Measurements from ENCODE around the gene SRPK2. TPM values are rescaled to one million over a fixed set of nuclear protein-coding genes. Genes with fewer than 3 reads are reported as not detected.
"Not testable (repeated sequence)": the region's sequence is repeated elsewhere in the genome, so short reads cannot be mapped to it uniquely, and the experiment has no call there.

The SRPK2 gene
- total RNA-seq, 1 experiment from 2014 or later: 58.2 TPM

DNA sequence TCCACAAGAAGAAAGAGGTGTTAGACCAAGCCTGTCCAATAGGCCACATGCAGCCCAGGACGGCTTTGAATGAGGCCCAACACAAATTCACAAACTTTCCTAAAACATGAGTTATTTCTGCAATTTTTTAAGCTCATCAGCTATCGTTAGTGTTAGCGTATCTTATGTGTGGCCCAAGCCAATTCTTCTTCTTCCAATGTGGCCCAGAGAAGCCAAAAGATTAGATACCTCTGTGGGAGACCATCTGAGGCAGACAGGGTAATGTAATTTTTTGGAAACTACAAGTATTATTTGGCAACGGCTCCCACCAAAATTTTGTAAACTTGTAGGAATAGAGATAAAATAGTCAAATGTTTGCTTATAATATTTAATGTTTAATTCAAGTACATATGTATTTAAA, 153.8 kb downstream of the SRPK2 start:
- Histone ChIP-seq H3K36me3 (ENCODE audit: control insufficient read depth, insufficient read depth, low read length) (no peaks in the 10 kb centered on the region), H3K4me3 (ENCODE audit: low read depth in 2 of 2, low read length in 2 of 2) (no peak overlapping the region), H3K27ac (ENCODE audit: low read length) (no peak overlapping the region), H3K9me3 (ENCODE audit: control insufficient read depth, insufficient read depth, low read depth, low read length) (no peaks in the 10 kb centered on the region), H3K4me1 (ENCODE audit: control insufficient read depth, insufficient read depth, low read length) (peaks cover 7% of the 10 kb centered on the region), H3K27me3 (ENCODE audit: control insufficient read depth, insufficient read depth, low read length) (no peaks in the 10 kb centered on the region)
- no peak for DNase-seq (ENCODE audit: low read depth, low spot score)
- intact Hi-C loops (cut with micrococcal nuclease; ENCODE audit: unreplicated experiment) (no loop called here), in situ Hi-C loops (cut with HindIII; ENCODE audit: low pct_unique_long_range_greater_than_20kb, low sequenced_read_pairs) (no loop called here)
- BruUV-seq (replicated peaks): no TSS peak
- no peak for TF ChIP-seq REST (IDR thresholded peaks at IDR 0.05; ENCODE audit: insufficient read depth in 1 of 2, low read depth in 2 of 2, low read length in 1 of 2)
- ATAC-seq: no peak
- ChIA-PET POLR2A (no interaction called here), CTCF (no interaction called here)

DNA sequence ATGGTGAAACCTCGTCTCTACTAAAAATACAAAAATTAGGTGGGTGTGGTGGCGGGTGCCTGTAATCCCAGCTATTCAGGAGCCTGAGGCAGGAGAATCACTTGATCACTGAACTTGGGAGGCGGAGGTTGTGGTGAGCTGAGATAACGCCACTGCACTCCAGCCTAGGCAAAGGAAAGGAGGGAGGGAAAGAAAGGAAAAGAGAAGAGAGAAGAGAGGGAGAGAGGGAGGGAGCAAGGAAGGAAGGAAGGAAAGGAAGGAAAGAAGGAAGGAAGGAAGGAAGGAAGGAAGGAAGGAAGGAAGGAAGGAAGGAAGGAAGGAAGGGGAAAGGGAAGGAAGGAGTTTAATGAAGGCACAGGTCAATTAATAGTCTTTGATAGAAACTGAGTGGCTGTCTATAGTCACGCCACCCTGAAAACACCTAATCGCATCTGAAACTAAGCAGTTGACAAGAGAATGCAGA, 155.9 kb downstream of the SRPK2 start:
- CTCF ChIA-PET; intact Hi-C loops (cut with micrococcal nuclease; ENCODE audit: unreplicated experiment); H3K9me3 ChIP-seq (ENCODE audit: control insufficient read depth, insufficient read depth, low read depth, low read length); BruUV-seq (replicated peaks); DNase-seq (ENCODE audit: low read depth, low spot score); H3K27ac ChIP-seq (ENCODE audit: low read length); H3K36me3 ChIP-seq (ENCODE audit: control insufficient read depth, insufficient read depth, low read length); ATAC-seq; in situ Hi-C loops (cut with HindIII; ENCODE audit: low pct_unique_long_range_greater_than_20kb, low sequenced_read_pairs); H3K4me1 ChIP-seq (ENCODE audit: control insufficient read depth, insufficient read depth, low read length); H3K27me3 ChIP-seq (ENCODE audit: control insufficient read depth, insufficient read depth, low read length); H3K4me3 ChIP-seq (ENCODE audit: low read depth in 2 of 2, low read length in 2 of 2): not testable (repeated sequence)
- POLR2A ChIA-PET: interaction anchor here (0.6 kb wide), 1 partner anchor 8 kb away, joined by 3 read pairs; no protein-coding TSS in a partner anchor

- H3K4me1 ChIP-seq (ENCODE audit: control insufficient read depth, insufficient read depth, low read length): peaks cover 4% of the 10 kb centered on the region; the same call in 1 of the 2 replicates
- DNase-seq (ENCODE audit: low read depth, low spot score): no peak
- ChIA-PET CTCF (no interaction called here), POLR2A (no interaction called here)
- ATAC-seq: no peak
- BruUV-seq (replicated peaks): no TSS peak
- in situ Hi-C loops (cut with HindIII; ENCODE audit: low pct_unique_long_range_greater_than_20kb, low sequenced_read_pairs): no loop called here
- intact Hi-C loops (cut with micrococcal nuclease; ENCODE audit: unreplicated experiment): no loop called here
- no peaks in the 10 kb centered on the region for H3K27me3 ChIP-seq (ENCODE audit: control insufficient read depth, insufficient read depth, low read length)
- H3K4me3 ChIP-seq (ENCODE audit: low read depth in 2 of 2, low read length in 2 of 2): no peak overlapping the region
- no peak overlapping the region for H3K27ac ChIP-seq (ENCODE audit: low read length)
- no peak for TF ChIP-seq POLR2AphosphoS5 (IDR thresholded peaks at IDR 0.05; ENCODE audit: low read depth, low read length)
- H3K9me3 ChIP-seq (ENCODE audit: control insufficient read depth, insufficient read depth, low read depth, low read length): no peaks in the 10 kb centered on the region; the same call in 1 of the 2 replicates
- no peaks in the 10 kb centered on the region for H3K36me3 ChIP-seq (ENCODE audit: control insufficient read depth, insufficient read depth, low read length)
These were observed 158.2 kb downstream of the SRPK2 start for GRCh38 chr7:105230486-105230885.

DNA sequence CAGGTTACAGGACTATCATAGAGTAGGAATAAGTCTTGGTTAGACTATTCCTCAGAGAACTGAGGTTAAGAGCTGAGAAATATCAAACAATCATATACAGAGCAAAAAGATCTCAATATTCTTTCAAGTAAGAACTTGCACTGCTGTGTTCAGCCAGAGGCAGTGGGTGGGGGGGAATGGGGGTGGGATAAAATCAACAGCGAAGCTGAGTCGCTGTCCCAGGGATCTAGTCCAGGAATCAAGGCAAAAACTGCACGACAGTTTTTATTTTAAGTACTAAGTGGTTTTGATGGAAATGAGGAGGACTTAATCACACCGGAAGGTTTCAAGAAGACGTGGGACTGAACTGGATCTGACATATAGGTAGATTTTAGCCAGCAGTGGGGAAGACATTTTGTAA, 159.1 kb downstream of the SRPK2 start:
- no peak overlapping the region for H3K27ac ChIP-seq (ENCODE audit: low read length)
- TF ChIP-seq REST (IDR thresholded peaks at IDR 0.05; ENCODE audit: insufficient read depth in 1 of 2, low read depth in 2 of 2, low read length in 1 of 2): no peak
- no peak for TF ChIP-seq POLR2AphosphoS5 (IDR thresholded peaks at IDR 0.05; ENCODE audit: low read depth, low read length)
- no peak for TF ChIP-seq SIN3A (IDR thresholded peaks at IDR 0.05; ENCODE audit: borderline replicate concordance, insufficient read depth, low read depth, low read length)
- TF ChIP-seq TCF7L2 (IDR thresholded peaks at IDR 0.05; ENCODE audit: low read depth, low read length): no peak
- TF ChIP-seq, protein P1, sequence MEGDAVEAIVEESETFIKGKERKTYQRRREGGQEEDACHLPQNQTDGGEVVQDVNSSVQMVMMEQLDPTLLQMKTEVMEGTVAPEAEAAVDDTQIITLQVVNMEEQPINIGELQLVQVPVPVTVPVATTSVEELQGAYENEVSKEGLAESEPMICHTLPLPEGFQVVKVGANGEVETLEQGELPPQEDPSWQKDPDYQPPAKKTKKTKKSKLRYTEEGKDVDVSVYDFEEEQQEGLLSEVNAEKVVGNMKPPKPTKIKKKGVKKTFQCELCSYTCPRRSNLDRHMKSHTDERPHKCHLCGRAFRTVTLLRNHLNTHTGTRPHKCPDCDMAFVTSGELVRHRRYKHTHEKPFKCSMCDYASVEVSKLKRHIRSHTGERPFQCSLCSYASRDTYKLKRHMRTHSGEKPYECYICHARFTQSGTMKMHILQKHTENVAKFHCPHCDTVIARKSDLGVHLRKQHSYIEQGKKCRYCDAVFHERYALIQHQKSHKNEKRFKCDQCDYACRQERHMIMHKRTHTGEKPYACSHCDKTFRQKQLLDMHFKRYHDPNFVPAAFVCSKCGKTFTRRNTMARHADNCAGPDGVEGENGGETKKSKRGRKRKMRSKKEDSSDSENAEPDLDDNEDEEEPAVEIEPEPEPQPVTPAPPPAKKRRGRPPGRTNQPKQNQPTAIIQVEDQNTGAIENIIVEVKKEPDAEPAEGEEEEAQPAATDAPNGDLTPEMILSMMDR (IDR thresholded peaks at IDR 0.05): no peak
- intact Hi-C loops (cut with micrococcal nuclease; ENCODE audit: unreplicated experiment) (no loop called here), in situ Hi-C loops (cut with HindIII; ENCODE audit: low pct_unique_long_range_greater_than_20kb, low sequenced_read_pairs) (no loop called here)
- no TSS peak for BruUV-seq (replicated peaks)
- no peak overlapping the region for H3K4me3 ChIP-seq (ENCODE audit: low read depth in 2 of 2, low read length in 2 of 2)
- no peaks in the 10 kb centered on the region for H3K36me3 ChIP-seq (ENCODE audit: control insufficient read depth, insufficient read depth, low read length)
- POLR2A ChIA-PET: no interaction called here
- ATAC-seq: no peak
- H3K9me3 ChIP-seq (ENCODE audit: control insufficient read depth, insufficient read depth, low read depth, low read length): no peaks in the 10 kb centered on the region; the same call in 1 of the 2 replicates
- H3K4me1 ChIP-seq (ENCODE audit: control insufficient read depth, insufficient read depth, low read length): peaks cover 13% of the 10 kb centered on the region
- CTCF ChIA-PET: no interaction called here
- no peaks in the 10 kb centered on the region for H3K27me3 ChIP-seq (ENCODE audit: control insufficient read depth, insufficient read depth, low read length)
- no peak for DNase-seq (ENCODE audit: low read depth, low spot score)
